HL-60 (cell line): ENCODE measurements around the gene NOC4L.

Experiments
- CTCF ChIP-seq: IDR thresholded peaks from one replicate; pipeline ENCODE4 v1.5.1; 2011; ENCODE audit warnings: low read length, control low read depth, inconsistent platforms; ENCODE audit not compliant: insufficient read depth
- POLR2AphosphoS5 ChIP-seq: IDR thresholded peaks from 2 replicates; pipeline ENCODE4 v1.6.1; 2012; ENCODE audit warnings: low read depth
- REST ChIP-seq: IDR thresholded peaks from 2 replicates; pipeline ENCODE4 v1.6.1; 2012; ENCODE audit warnings: low read depth; ENCODE audit not compliant: insufficient replicate concordance

GRCh38 chr12:132132609-132133430 is 11.4 kb upstream of the NOC4L start:
- TF ChIP-seq CTCF (no peak), REST (no peak), POLR2AphosphoS5 (no peak)
